ENCODE measurements around the gene GRID1. TPM values are rescaled to one million over a fixed set of nuclear protein-coding genes. Genes with fewer than 3 reads are reported as not detected.

The GRID1 gene
- total RNA-seq, 1 experiment from 2014 or later, result 0.37 TPM

DNA sequence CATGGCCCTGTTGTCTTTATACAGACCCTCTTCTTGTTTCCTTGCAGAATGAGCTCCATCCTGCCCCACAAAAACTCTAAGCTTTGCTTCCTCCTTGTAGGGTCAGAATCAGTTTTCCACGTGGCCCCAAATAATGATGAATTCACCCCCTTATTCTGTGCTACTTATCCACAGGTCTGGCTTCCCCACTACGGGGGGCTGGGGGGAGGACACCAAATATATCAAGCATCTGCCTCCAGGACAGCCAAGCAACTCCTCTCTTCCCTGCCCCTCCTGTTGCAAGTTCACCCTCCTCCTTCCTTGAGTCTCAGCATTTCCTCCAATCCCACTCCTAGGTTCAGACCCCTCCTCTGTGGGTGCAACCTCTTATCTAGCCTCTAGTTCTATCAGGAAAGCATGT, 743.3 kb downstream of the GRID1 start:
- H3K36me3 Mint-ChIP-seq, result no peaks in the 10 kb centered on the region
- no peaks in the 10 kb centered on the region for H3K9me3 Mint-ChIP-seq
- TF ChIP-seq ELF4 (CRISPR knock-in tag; IDR thresholded peaks at IDR 0.05; ENCODE audit: low read depth) (no peak), RORB (CRISPR knock-in tag; IDR thresholded peaks at IDR 0.05) (no peak), TEAD1 (CRISPR knock-in tag; IDR thresholded peaks at IDR 0.05) (no peak), NR1H2 (CRISPR knock-in tag; IDR thresholded peaks at IDR 0.05) (no peak), ZBTB43 (CRISPR knock-in tag; IDR thresholded peaks at IDR 0.05) (no peak), ZMAT4 (CRISPR knock-in tag; IDR thresholded peaks at IDR 0.05) (no peak), E2F4 (CRISPR knock-in tag; IDR thresholded peaks at IDR 0.05; ENCODE audit: borderline replicate concordance, low read depth) (no peak)
- TF ChIP-seq, protein P1, sequence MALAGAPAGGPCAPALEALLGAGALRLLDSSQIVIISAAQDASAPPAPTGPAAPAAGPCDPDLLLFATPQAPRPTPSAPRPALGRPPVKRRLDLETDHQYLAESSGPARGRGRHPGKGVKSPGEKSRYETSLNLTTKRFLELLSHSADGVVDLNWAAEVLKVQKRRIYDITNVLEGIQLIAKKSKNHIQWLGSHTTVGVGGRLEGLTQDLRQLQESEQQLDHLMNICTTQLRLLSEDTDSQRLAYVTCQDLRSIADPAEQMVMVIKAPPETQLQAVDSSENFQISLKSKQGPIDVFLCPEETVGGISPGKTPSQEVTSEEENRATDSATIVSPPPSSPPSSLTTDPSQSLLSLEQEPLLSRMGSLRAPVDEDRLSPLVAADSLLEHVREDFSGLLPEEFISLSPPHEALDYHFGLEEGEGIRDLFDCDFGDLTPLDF (CRISPR knock-in tag; IDR thresholded peaks at IDR 0.05), result no peak
- TF ChIP-seq, protein P2, sequence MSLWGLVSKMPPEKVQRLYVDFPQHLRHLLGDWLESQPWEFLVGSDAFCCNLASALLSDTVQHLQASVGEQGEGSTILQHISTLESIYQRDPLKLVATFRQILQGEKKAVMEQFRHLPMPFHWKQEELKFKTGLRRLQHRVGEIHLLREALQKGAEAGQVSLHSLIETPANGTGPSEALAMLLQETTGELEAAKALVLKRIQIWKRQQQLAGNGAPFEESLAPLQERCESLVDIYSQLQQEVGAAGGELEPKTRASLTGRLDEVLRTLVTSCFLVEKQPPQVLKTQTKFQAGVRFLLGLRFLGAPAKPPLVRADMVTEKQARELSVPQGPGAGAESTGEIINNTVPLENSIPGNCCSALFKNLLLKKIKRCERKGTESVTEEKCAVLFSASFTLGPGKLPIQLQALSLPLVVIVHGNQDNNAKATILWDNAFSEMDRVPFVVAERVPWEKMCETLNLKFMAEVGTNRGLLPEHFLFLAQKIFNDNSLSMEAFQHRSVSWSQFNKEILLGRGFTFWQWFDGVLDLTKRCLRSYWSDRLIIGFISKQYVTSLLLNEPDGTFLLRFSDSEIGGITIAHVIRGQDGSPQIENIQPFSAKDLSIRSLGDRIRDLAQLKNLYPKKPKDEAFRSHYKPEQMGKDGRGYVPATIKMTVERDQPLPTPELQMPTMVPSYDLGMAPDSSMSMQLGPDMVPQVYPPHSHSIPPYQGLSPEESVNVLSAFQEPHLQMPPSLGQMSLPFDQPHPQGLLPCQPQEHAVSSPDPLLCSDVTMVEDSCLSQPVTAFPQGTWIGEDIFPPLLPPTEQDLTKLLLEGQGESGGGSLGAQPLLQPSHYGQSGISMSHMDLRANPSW (CRISPR knock-in tag; conservative IDR thresholded peaks at IDR 0.05; ENCODE audit: low read depth), result no peak
- TF ChIP-seq, protein P3, sequence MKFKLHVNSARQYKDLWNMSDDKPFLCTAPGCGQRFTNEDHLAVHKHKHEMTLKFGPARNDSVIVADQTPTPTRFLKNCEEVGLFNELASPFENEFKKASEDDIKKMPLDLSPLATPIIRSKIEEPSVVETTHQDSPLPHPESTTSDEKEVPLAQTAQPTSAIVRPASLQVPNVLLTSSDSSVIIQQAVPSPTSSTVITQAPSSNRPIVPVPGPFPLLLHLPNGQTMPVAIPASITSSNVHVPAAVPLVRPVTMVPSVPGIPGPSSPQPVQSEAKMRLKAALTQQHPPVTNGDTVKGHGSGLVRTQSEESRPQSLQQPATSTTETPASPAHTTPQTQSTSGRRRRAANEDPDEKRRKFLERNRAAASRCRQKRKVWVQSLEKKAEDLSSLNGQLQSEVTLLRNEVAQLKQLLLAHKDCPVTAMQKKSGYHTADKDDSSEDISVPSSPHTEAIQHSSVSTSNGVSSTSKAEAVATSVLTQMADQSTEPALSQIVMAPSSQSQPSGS (CRISPR knock-in tag; IDR thresholded peaks at IDR 0.05; ENCODE audit: borderline replicate concordance, low read depth), result no peak
- CTCF ChIA-PET, result interaction anchor here (1.8 kb wide), 1 partner anchor 9 kb away, joined by 5 read pairs; no protein-coding TSS in a partner anchor
- no peak overlapping the region for H3K4me3 Mint-ChIP-seq
- DNase-seq (ENCODE audit: low spot score) (no peak), ATAC-seq (no peak; the same call in 1 of the 2 replicates)
- H3K27me3 Mint-ChIP-seq (ENCODE audit: low read depth), result no peaks in the 10 kb centered on the region; the same call in 1 of the 2 replicates
- no peaks in the 10 kb centered on the region for H3K4me1 Mint-ChIP-seq
- POLR2A ChIA-PET, result no interaction called here
- H3K27ac Mint-ChIP-seq, result no peak overlapping the region

GRCh38 chr10:85622425-85622824, 744.2 kb downstream of the GRID1 start:
- CTCF ChIA-PET, result interaction anchor here (1.8 kb wide), 1 partner anchor 8 kb away, joined by 5 read pairs; no protein-coding TSS in a partner anchor
- no peak for DNase-seq (ENCODE audit: low spot score)
- TF ChIP-seq ZNF423 (CRISPR knock-in tag; IDR thresholded peaks at IDR 0.05), result no peak
- no peak for TF ChIP-seq CREM (CRISPR knock-in tag; IDR thresholded peaks at IDR 0.05)
- no peak for TF ChIP-seq ZMAT4 (CRISPR knock-in tag; IDR thresholded peaks at IDR 0.05)
- TF ChIP-seq, protein P4, sequence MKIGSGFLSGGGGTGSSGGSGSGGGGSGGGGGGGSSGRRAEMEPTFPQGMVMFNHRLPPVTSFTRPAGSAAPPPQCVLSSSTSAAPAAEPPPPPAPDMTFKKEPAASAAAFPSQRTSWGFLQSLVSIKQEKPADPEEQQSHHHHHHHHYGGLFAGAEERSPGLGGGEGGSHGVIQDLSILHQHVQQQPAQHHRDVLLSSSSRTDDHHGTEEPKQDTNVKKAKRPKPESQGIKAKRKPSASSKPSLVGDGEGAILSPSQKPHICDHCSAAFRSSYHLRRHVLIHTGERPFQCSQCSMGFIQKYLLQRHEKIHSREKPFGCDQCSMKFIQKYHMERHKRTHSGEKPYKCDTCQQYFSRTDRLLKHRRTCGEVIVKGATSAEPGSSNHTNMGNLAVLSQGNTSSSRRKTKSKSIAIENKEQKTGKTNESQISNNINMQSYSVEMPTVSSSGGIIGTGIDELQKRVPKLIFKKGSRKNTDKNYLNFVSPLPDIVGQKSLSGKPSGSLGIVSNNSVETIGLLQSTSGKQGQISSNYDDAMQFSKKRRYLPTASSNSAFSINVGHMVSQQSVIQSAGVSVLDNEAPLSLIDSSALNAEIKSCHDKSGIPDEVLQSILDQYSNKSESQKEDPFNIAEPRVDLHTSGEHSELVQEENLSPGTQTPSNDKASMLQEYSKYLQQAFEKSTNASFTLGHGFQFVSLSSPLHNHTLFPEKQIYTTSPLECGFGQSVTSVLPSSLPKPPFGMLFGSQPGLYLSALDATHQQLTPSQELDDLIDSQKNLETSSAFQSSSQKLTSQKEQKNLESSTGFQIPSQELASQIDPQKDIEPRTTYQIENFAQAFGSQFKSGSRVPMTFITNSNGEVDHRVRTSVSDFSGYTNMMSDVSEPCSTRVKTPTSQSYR (CRISPR knock-in tag; IDR thresholded peaks at IDR 0.05), result no peak
- no peak for TF ChIP-seq USF1 (CRISPR knock-in tag; IDR thresholded peaks at IDR 0.05)
- TF ChIP-seq NR2C2 (CRISPR knock-in tag; IDR thresholded peaks at IDR 0.05), result no peak
- no peak for TF ChIP-seq ELF4 (CRISPR knock-in tag; IDR thresholded peaks at IDR 0.05; ENCODE audit: low read depth)
- no peak for TF ChIP-seq MXD4 (CRISPR knock-in tag; IDR thresholded peaks at IDR 0.05; ENCODE audit: borderline replicate concordance)
- TF ChIP-seq JUN (CRISPR knock-in tag; IDR thresholded peaks at IDR 0.05), result no peak
- no peak for TF ChIP-seq GTF2I (CRISPR knock-in tag; conservative IDR thresholded peaks at IDR 0.05)
- no peak for TF ChIP-seq FOXK1 (CRISPR knock-in tag; IDR thresholded peaks at IDR 0.05)
- TF ChIP-seq ZNF671 (CRISPR knock-in tag; IDR thresholded peaks at IDR 0.05), result no peak
- no peak for ATAC-seq
- no peaks in the 10 kb centered on the region for H3K36me3 Mint-ChIP-seq
- POLR2A ChIA-PET, result no interaction called here
- H3K4me1 Mint-ChIP-seq, result no peaks in the 10 kb centered on the region
- H3K27ac Mint-ChIP-seq, result no peak overlapping the region
- no peaks in the 10 kb centered on the region for H3K9me3 Mint-ChIP-seq
- no peak overlapping the region for H3K4me3 Mint-ChIP-seq
- no peaks in the 10 kb centered on the region; the same call in 1 of the 2 replicates for H3K27me3 Mint-ChIP-seq (ENCODE audit: low read depth)

All from WTC11 (cell line).